KOPT-K1 (cell line): ENCODE measurements around the gene URI1.
A peak's percentile ranks its signal among the peaks of the same experiment; 100 is the strongest.
"Not testable (repeated sequence)": the region's sequence is repeated elsewhere in the genome, so short reads cannot be mapped to it uniquely, and the experiment has no call there.

Experiments
- H3K27ac ChIP-seq: fragments of 200-600 bp; sonication (generic); 2 replicates; pipeline ENCODE4 v1.5.1; 2016; ENCODE audit warnings: antibody characterized with exemption, mild to moderate bottlenecking, low read depth, low read length; ENCODE audit not compliant: poor library complexity, severe bottlenecking
- H3K36me3 ChIP-seq: fragments of 200-600 bp; sonication (generic); 2 replicates; pipeline ENCODE4 v1.5.1; 2017; ENCODE audit warnings: antibody characterized with exemption, mild to moderate bottlenecking, low read length, moderate library complexity; ENCODE audit not compliant: insufficient read depth
- H3K9me3 ChIP-seq: fragments of 200-600 bp; sonication (generic); 2 replicates; pipeline ENCODE4 v1.5.1; 2017; ENCODE audit warnings: antibody characterized with exemption, low read length, mild to moderate bottlenecking; ENCODE audit not compliant: insufficient read depth, poor library complexity, severe bottlenecking

Gene URI1, protein sequence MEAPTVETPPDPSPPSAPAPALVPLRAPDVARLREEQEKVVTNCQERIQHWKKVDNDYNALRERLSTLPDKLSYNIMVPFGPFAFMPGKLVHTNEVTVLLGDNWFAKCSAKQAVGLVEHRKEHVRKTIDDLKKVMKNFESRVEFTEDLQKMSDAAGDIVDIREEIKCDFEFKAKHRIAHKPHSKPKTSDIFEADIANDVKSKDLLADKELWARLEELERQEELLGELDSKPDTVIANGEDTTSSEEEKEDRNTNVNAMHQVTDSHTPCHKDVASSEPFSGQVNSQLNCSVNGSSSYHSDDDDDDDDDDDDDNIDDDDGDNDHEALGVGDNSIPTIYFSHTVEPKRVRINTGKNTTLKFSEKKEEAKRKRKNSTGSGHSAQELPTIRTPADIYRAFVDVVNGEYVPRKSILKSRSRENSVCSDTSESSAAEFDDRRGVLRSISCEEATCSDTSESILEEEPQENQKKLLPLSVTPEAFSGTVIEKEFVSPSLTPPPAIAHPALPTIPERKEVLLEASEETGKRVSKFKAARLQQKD

GRCh38 chr19:29941828-29942403 lies at the start of gene URI1:
Gene URI1 (plus strand): TSS chr19:29942239. CDS start chr19:29942548, 309 bp downstream.
- Histone ChIP-seq H3K36me3 (no peaks in the 10 kb centered on the region), H3K9me3 (no peaks in the 10 kb centered on the region), H3K27ac (peak within 1 kb of the TSS; percentile 79)

GRCh38 chr19:29893606-29894284 lies 48.3 kb upstream of the URI1 start:
- no peaks in the 10 kb centered on the region for H3K9me3 ChIP-seq
- H3K36me3 ChIP-seq = no peaks in the 10 kb centered on the region
- no peak overlapping the region for H3K27ac ChIP-seq

GRCh38 chr19:29896802-29897201 lies 45.2 kb upstream of the URI1 start:
- Histone ChIP-seq H3K27ac (no peak overlapping the region), H3K9me3 (no peaks in the 10 kb centered on the region)

DNA sequence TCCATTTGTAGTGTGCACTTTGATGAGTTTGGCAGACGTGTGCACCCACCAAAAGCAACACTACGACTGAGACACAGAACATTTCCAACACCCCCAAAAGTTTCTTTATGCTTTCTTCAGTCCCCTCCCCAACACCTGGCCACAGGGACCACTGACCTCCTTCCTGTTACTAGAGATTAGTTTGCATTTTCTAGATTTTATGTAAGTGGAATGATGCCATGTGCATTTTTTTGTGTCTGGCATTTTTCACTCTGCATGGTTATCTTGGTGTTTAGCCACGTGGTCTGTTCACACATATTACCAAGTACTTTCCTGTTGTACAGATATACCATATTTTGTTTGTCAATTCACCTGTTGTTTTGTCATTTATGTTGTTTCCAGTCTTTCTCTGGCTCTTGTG lies 44.6 kb upstream of the URI1 start:
- Histone ChIP-seq H3K9me3 (no peaks in the 10 kb centered on the region), H3K36me3 (no peaks in the 10 kb centered on the region), H3K27ac (no peak overlapping the region)

More at GRCh38 chr19:29896802-29897201, 45.2 kb upstream of the URI1 start:
- H3K36me3 ChIP-seq = no peaks in the 10 kb centered on the region

DNA sequence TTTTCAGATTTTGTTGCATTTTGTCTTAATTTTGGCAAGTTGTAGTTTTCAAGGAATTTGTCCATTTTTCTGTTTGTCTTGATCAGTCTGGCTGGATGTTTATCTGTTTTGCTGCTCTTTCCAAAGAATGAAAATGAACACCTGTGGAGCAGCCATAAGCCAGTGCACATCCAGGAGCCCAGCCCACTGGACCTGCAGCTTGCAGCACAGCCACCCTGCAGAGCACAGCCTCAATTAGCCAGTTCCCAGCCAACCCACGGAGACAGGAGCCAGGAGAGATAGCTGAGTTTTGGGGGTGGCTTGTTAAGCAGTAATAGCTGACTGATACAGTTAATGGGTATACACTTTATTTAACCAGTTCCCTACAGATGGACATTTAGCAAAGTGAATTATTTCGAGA lies 38.0 kb upstream of the URI1 start:
- H3K36me3 ChIP-seq = no peaks in the 10 kb centered on the region
- no peak overlapping the region for H3K27ac ChIP-seq
- no peaks in the 10 kb centered on the region for H3K9me3 ChIP-seq

GRCh38 chr19:29908963-29909944 lies 32.8 kb upstream of the URI1 start:
- Histone ChIP-seq H3K36me3 (no peaks in the 10 kb centered on the region), H3K27ac (no peak overlapping the region), H3K9me3 (no peaks in the 10 kb centered on the region)

DNA sequence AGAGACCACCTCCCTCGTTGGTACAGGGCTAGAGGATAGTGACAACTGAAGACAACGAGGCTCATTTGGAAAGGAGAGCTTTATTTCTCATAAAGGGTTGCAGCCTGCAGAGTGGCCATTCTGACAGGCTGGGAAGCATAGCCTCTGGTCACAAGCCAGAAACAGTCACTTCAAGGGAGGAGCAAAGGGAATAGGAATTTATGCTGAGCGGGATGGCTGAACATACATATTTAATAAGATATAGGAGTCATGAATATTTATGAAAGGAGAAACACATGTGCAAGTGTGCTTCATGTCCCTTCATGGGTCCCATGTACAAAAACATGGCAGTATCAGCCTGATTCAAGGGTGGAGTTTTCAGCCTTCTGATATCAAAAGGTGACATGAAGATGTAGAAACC lies 27.1 kb upstream of the URI1 start:
- no peaks in the 10 kb centered on the region for H3K9me3 ChIP-seq
- no peak overlapping the region for H3K27ac ChIP-seq
- no peaks in the 10 kb centered on the region for H3K36me3 ChIP-seq

DNA sequence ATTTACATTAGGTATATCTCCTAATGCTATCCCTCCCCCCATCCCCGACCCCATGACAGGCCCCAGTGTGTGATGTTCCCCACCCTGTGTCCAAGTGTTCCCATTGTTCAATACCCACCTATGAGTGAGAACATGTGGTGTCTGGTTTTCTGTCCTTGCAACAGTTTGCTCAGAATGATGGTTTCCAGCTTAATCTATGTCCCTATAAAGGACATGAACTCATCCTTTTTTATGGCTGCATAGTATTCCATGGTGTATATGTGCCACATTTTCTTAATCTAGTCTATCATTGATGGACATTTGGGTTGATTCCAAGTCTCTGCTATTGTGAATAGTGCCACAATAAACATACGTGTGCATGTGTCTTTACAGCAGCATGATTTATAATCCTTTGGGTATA lies 26.2 kb upstream of the URI1 start:
- not testable (repeated sequence) for H3K27ac ChIP-seq, H3K9me3 ChIP-seq, H3K36me3 ChIP-seq

- Histone ChIP-seq H3K36me3 (no peaks in the 10 kb centered on the region), H3K27ac (no peak overlapping the region), H3K9me3 (no peaks in the 10 kb centered on the region)
These were observed 24.1 kb upstream of the URI1 start for GRCh38 chr19:29917911-29918310.

DNA sequence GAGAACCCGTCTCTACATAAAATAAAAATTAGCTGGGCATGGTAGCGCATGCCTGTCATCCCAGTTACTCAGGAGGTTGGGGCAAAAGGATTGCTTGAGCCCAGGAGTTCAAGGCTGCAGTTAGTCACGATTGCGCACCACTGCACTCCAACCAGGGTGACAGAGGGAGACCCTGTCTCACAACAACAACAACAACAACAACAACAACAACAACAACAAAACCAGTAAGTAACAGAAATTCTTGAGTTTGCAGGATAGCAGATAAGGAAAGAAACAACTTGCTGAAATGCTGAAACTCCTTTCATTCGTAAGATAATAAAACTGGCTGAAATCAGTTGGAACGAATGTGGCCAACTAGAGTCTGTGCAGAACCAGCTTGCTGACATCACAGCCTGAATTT lies 23.1 kb upstream of the URI1 start:
- Histone ChIP-seq H3K9me3 (no peaks in the 10 kb centered on the region), H3K27ac (no peak overlapping the region), H3K36me3 (no peaks in the 10 kb centered on the region)

DNA sequence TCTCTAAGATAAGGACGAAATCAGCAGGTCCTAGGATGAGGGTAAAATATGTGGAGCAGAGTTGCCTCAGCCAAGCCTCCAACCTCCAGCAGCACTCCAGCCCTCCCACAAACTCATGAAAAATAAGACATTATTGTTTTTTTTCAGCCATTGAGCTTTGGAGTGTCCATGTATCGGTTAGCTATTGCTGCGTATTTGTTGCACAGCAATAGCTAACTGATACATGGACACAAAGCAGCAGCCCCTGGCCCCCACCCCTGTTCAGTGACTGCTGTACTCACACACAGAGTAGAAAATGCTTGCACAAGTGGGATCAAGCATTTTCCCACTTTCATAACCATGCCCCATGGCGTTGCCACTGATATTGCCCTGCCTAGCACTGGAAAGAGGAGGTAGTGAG lies 19.1 kb upstream of the URI1 start:
- Histone ChIP-seq H3K27ac (no peak overlapping the region), H3K36me3 (no peaks in the 10 kb centered on the region), H3K9me3 (no peaks in the 10 kb centered on the region)

- Histone ChIP-seq H3K36me3 (no peaks in the 10 kb centered on the region), H3K9me3 (no peaks in the 10 kb centered on the region), H3K27ac (no peak overlapping the region)
These were observed 18.4 kb upstream of the URI1 start for GRCh38 chr19:29923653-29924052.

- Histone ChIP-seq H3K36me3 (no peaks in the 10 kb centered on the region), H3K9me3 (no peaks in the 10 kb centered on the region), H3K27ac (no peak overlapping the region)
These were observed 16.0 kb upstream of the URI1 start for GRCh38 chr19:29926031-29926430.

- H3K27ac ChIP-seq = no peak overlapping the region
- H3K36me3 ChIP-seq = no peaks in the 10 kb centered on the region
- H3K9me3 ChIP-seq = no peaks in the 10 kb centered on the region
These were observed 15.2 kb upstream of the URI1 start for GRCh38 chr19:29926801-29927200.
